HEK293 (cell line): Measurements from ENCODE around the gene LMF1.

Source experiments
- CTCF ChIA-PET: fragments of 350-600 bp; formaldehyde crosslinking; extraction: SDS; loops from one replicate; lab custom pipeline; 2021; ENCODE audit warnings: antibody characterized with exemption; lab: Yijun Ruan, JAX
- POLR2A ChIA-PET: fragments of 300-600 bp; formaldehyde crosslinking; extraction: SDS; loops from one replicate; lab custom pipeline; 2020; ENCODE audit warnings: antibody characterized with exemption, inconsistent platforms; lab: Yijun Ruan, JAX
- H3K27ac ChIP-seq: fragments of 200-500 bp; sonication (Bioruptor generic); 2 replicates; pipeline ENCODE4 v1.5.1; 2014; ENCODE audit warnings: low read depth, low read length, control low read depth, inconsistent platforms; ENCODE audit errors: extremely low read depth
- H3K36me3 ChIP-seq, 2 experiments: fragments of 200-500 bp in 1 of 2; sonication (Bioruptor generic) in 1 of 2; 1 replicate in 1 of 2; 2 replicates in 1 of 2; pipeline ENCODE4 v1.5.1; 2014 to 2017; ENCODE audit warnings: inconsistent platforms in 2 of 2, low read length in 2 of 2; ENCODE audit not compliant: control insufficient read depth in 2 of 2, insufficient read depth in 1 of 2
- H3K4me1 ChIP-seq: fragments of 200-500 bp; sonication (Bioruptor generic); 2 replicates; pipeline ENCODE4 v1.5.1; 2014; ENCODE audit warnings: mild to moderate bottlenecking, low read length, inconsistent platforms; ENCODE audit not compliant: control insufficient read depth, insufficient read depth
- H3K4me3 ChIP-seq: 2 replicates; pipeline ENCODE4 v1.5.1; 2011; ENCODE audit warnings: low read depth, mild to moderate bottlenecking, control low read depth, low read length, moderate library complexity
- H3K9me3 ChIP-seq: fragments of 200-500 bp; sonication (Bioruptor generic); 2 replicates; pipeline ENCODE4 v1.5.1; 2014; ENCODE audit warnings: low read depth, low read length, inconsistent platforms; ENCODE audit not compliant: control insufficient read depth, insufficient read depth
- FEZF1 ChIP-seq: fragments of 450-650 bp; formaldehyde crosslinking; IDR thresholded peaks from 2 replicates; pipeline ENCODE4 v1.5.1; 2016; ENCODE audit warnings: missing biosample characterization, missing genetic modification characterization
- GLI2 ChIP-seq: fragments of 450-650 bp; formaldehyde crosslinking; IDR thresholded peaks from 2 replicates; pipeline ENCODE4; 2017; ENCODE audit warnings: missing biosample characterization, missing genetic modification characterization, low read depth, borderline replicate concordance
- GLI4 ChIP-seq: fragments of 450-650 bp; formaldehyde crosslinking; IDR thresholded peaks from 2 replicates; pipeline ENCODE4 v1.5.1; 2016; ENCODE audit warnings: missing biosample characterization, missing genetic modification characterization
- HIC1 ChIP-seq: fragments of 450-650 bp; formaldehyde crosslinking; IDR thresholded peaks from 2 replicates; pipeline ENCODE4 v1.5.1; 2016; ENCODE audit warnings: missing biosample characterization, missing genetic modification characterization
- MEIS1 ChIP-seq: sonication (generic); formaldehyde crosslinking; IDR thresholded peaks from 2 replicates; pipeline ENCODE4 v1.8.1; 2022; ENCODE audit warnings: missing genetic modification reagents, mild to moderate bottlenecking, borderline replicate concordance
- PRDM4 ChIP-seq: fragments of 450-650 bp; formaldehyde crosslinking; IDR thresholded peaks from 2 replicates; pipeline ENCODE4 v1.5.1; 2017; ENCODE audit warnings: missing biosample characterization, missing genetic modification characterization
- REPIN1 ChIP-seq: fragments of 450-650 bp; formaldehyde crosslinking; IDR thresholded peaks from 2 replicates; pipeline ENCODE4 v1.5.1; 2017; ENCODE audit warnings: missing biosample characterization, missing genetic modification characterization, low read depth
- SETDB1 ChIP-seq: IDR thresholded peaks from one replicate; pipeline ENCODE4 v1.6.1; 2017; ENCODE audit warnings: mild to moderate bottlenecking, low read length, moderate library complexity, mixed read lengths; ENCODE audit not compliant: insufficient read length
- ZBTB44 ChIP-seq: fragments of 450-650 bp; IDR thresholded peaks from 2 replicates; pipeline ENCODE4 v1.5.1; 2018; ENCODE audit warnings: missing biosample characterization, mild to moderate bottlenecking, missing genetic modification characterization
- ZFP69B ChIP-seq: fragments of 450-650 bp; formaldehyde crosslinking; IDR thresholded peaks from 2 replicates; pipeline ENCODE4 v1.5.1; 2016; ENCODE audit warnings: missing biosample characterization, missing genetic modification characterization
- ZNF146 ChIP-seq: fragments of 450-650 bp; formaldehyde crosslinking; IDR thresholded peaks from 2 replicates; pipeline ENCODE4 v1.5.1; 2016; ENCODE audit warnings: missing biosample characterization, missing genetic modification characterization
- ZNF155 ChIP-seq: fragments of 450-650 bp; formaldehyde crosslinking; IDR thresholded peaks from 2 replicates; pipeline ENCODE4 v1.5.1; 2016; ENCODE audit warnings: missing biosample characterization, missing genetic modification characterization
- ZNF174 ChIP-seq: fragments of 450-650 bp; formaldehyde crosslinking; IDR thresholded peaks from 2 replicates; pipeline ENCODE4 v1.5.0; 2017; ENCODE audit warnings: missing biosample characterization, mild to moderate bottlenecking, missing genetic modification characterization
- ZNF19 ChIP-seq: fragments of 450-650 bp; formaldehyde crosslinking; IDR thresholded peaks from 2 replicates; pipeline ENCODE4; 2016; ENCODE audit warnings: missing biosample characterization, missing genetic modification characterization, low read depth
- ZNF248 ChIP-seq: fragments of 450-650 bp; formaldehyde crosslinking; IDR thresholded peaks from 2 replicates; pipeline ENCODE4 v1.5.1; 2017; ENCODE audit warnings: missing biosample characterization, missing genetic modification characterization
- ZNF26 ChIP-seq: fragments of 450-650 bp; formaldehyde crosslinking; IDR thresholded peaks from 2 replicates; pipeline ENCODE4 v1.5.1; 2016; ENCODE audit warnings: missing biosample characterization, missing genetic modification characterization
- ZNF274 ChIP-seq, 2 experiments: fragments of 200-500 bp in 1 of 2; fragments of 450-650 bp in 1 of 2; sonication (Bioruptor generic) in 1 of 2; formaldehyde crosslinking in 1 of 2; IDR thresholded peaks; 2 replicates each; pipeline versions ENCODE4 v1.5.1 to v1.6.1; 2014 to 2016; ENCODE audit warnings: borderline replicate concordance in 1 of 2, inconsistent platforms in 1 of 2, low read length in 1 of 2, missing biosample characterization in 1 of 2, missing genetic modification characterization in 1 of 2
- ZNF324 ChIP-seq: fragments of 450-650 bp; formaldehyde crosslinking; IDR thresholded peaks from 2 replicates; pipeline ENCODE4 v1.5.1; 2016; ENCODE audit warnings: missing biosample characterization, missing genetic modification characterization
- ZNF341 ChIP-seq: fragments of 450-650 bp; formaldehyde crosslinking; IDR thresholded peaks from 2 replicates; pipeline ENCODE4; 2016; ENCODE audit warnings: low read depth, missing biosample characterization, missing genetic modification characterization
- ZNF416 ChIP-seq: fragments of 450-650 bp; formaldehyde crosslinking; IDR thresholded peaks from 2 replicates; pipeline ENCODE4 v1.5.1; 2016; ENCODE audit warnings: missing biosample characterization, missing genetic modification characterization
- ZNF423 ChIP-seq: fragments of 450-650 bp; formaldehyde crosslinking; IDR thresholded peaks from 2 replicates; pipeline ENCODE4 v1.5.1; 2016; ENCODE audit warnings: missing biosample characterization, missing genetic modification characterization
- ZNF510 ChIP-seq: fragments of 450-650 bp; formaldehyde crosslinking; IDR thresholded peaks from 2 replicates; pipeline ENCODE4 v1.5.1; 2018; ENCODE audit warnings: mild to moderate bottlenecking, missing genetic modification characterization, missing biosample characterization; ENCODE audit not compliant: insufficient replicate concordance
- ZNF514 ChIP-seq: fragments of 450-650 bp; formaldehyde crosslinking; IDR thresholded peaks from 2 replicates; pipeline ENCODE4 v1.5.1; 2016; ENCODE audit warnings: missing biosample characterization, missing genetic modification characterization
- ZNF558 ChIP-seq: fragments of 450-650 bp; formaldehyde crosslinking; IDR thresholded peaks from 2 replicates; pipeline ENCODE4 v1.5.1; 2016; ENCODE audit warnings: missing biosample characterization, missing genetic modification characterization
- ZNF561 ChIP-seq: fragments of 450-650 bp; IDR thresholded peaks from 2 replicates; pipeline ENCODE4 v1.5.1; 2018; ENCODE audit warnings: missing biosample characterization, missing genetic modification characterization, borderline replicate concordance
- ZNF624 ChIP-seq: fragments of 450-650 bp; formaldehyde crosslinking; IDR thresholded peaks from 2 replicates; pipeline ENCODE4 v1.5.1; 2017; ENCODE audit warnings: missing biosample characterization, missing genetic modification characterization
- ZNF626 ChIP-seq: fragments of 450-650 bp; sonication (Bioruptor Pico); formaldehyde crosslinking; IDR thresholded peaks from 2 replicates; pipeline ENCODE4 v1.5.1; 2018; ENCODE audit warnings: missing biosample characterization, missing genetic modification characterization, inconsistent platforms
- ZNF664 ChIP-seq: fragments of 450-650 bp; formaldehyde crosslinking; IDR thresholded peaks from 2 replicates; pipeline ENCODE4 v1.5.1; 2016; ENCODE audit warnings: missing biosample characterization, missing genetic modification characterization
- ZNF670 ChIP-seq: fragments of 450-650 bp; formaldehyde crosslinking; IDR thresholded peaks from 2 replicates; pipeline ENCODE4 v1.5.1; 2016; ENCODE audit warnings: missing biosample characterization, missing genetic modification characterization, low read depth
- ZNF776 ChIP-seq: fragments of 450-650 bp; formaldehyde crosslinking; IDR thresholded peaks from 2 replicates; pipeline ENCODE4 v1.5.0; 2017; ENCODE audit warnings: missing biosample characterization, missing genetic modification characterization, borderline replicate concordance

Gene LMF1

GRCh38 chr16:866252-866896 is 104.4 kb downstream of the LMF1 start:
- TF ChIP-seq REPIN1 (tag by site-specific recombination) (no peak), ZNF558 (tag by site-specific recombination) (no peak), ZNF514 (tag by site-specific recombination) (no peak), ZNF510 (tag by site-specific recombination) (no peak), ZNF19 (tag by site-specific recombination) (no peak), ZNF626 (tag by site-specific recombination) (no peak), PRDM4 (tag by site-specific recombination) (no peak), ZNF670 (no peak), ZNF324 (tag by site-specific recombination) (no peak), ZBTB44 (tag by site-specific recombination) (no peak), ZNF416 (tag by site-specific recombination) (no peak), MEIS1 (CRISPR knock-in tag) (no peak), ZNF561 (tag by site-specific recombination) (no peak), GLI2 (no peak), ZNF624 (tag by site-specific recombination) (no peak), SETDB1 (no peak)
- Histone ChIP-seq H3K36me3 (no peaks in the 10 kb centered on the region), H3K4me3 (no peak overlapping the region), H3K9me3 (no peaks in the 10 kb centered on the region), H3K4me1 (no peaks in the 10 kb centered on the region), H3K27ac (no peak overlapping the region)
- ChIA-PET CTCF (no interaction called here), POLR2A (no interaction called here)

GRCh38 chr16:865026-865425 is 105.8 kb downstream of the LMF1 start:
- CTCF ChIA-PET = no interaction called here
- H3K4me1 ChIP-seq = no peaks in the 10 kb centered on the region
- POLR2A ChIA-PET = no interaction called here
- no peak for TF ChIP-seq ZNF558 (tag by site-specific recombination)
- no peak for TF ChIP-seq ZNF146 (tag by site-specific recombination)
- no peak for TF ChIP-seq ZNF664 (tag by site-specific recombination)
- TF ChIP-seq ZNF248 = no peak
- no peak for TF ChIP-seq HIC1 (tag by site-specific recombination)
- TF ChIP-seq ZNF274 (IDR thresholded peaks at IDR 0.05; ENCODE audit: low read length) = no peak
- TF ChIP-seq ZNF274 (tag by site-specific recombination; IDR thresholded peaks at IDR 0.05; ENCODE audit: borderline replicate concordance) = no peak
- peak; percentile 84 for TF ChIP-seq FEZF1 (tag by site-specific recombination)
- no peak for TF ChIP-seq GLI4 (tag by site-specific recombination)
- no peak for TF ChIP-seq ZNF155 (tag by site-specific recombination)
- TF ChIP-seq ZNF423 = no peak
- no peak for TF ChIP-seq ZNF776 (tag by site-specific recombination)
- TF ChIP-seq ZNF341 (tag by site-specific recombination) = no peak
- no peak for TF ChIP-seq ZFP69B (tag by site-specific recombination)
- no peak for TF ChIP-seq ZNF174 (tag by site-specific recombination)
- no peak for TF ChIP-seq ZNF26 (tag by site-specific recombination)

More at GRCh38 chr16:865026-865425, 105.8 kb downstream of the LMF1 start:
- Histone ChIP-seq H3K36me3 (no peaks in the 10 kb centered on the region), H3K27ac (no peak overlapping the region), H3K4me3 (no peak overlapping the region), H3K9me3 (no peaks in the 10 kb centered on the region)
